MM.1S (cell line): Measurements from ENCODE around the gene TSEN2.

Source experiments
- DNase-seq: peaks from one replicate; pipeline ENCODE4 v3.0.0-alpha.2; 2015
- H2AFZ ChIP-seq: fragments of 300-600 bp; sonication (generic); 2 replicates; pipeline ENCODE4 v1.6.0; 2016; ENCODE audit warnings: antibody characterized with exemption, low read length
- H3F3A ChIP-seq: fragments of 300-600 bp; sonication (generic); 2 replicates; pipeline ENCODE4 v1.6.1; 2016; ENCODE audit warnings: mild to moderate bottlenecking, antibody characterized with exemption, low read length, moderate library complexity, mixed read lengths; ENCODE audit not compliant: insufficient read depth
- H3K27ac ChIP-seq: fragments of 300-600 bp; sonication (generic); 2 replicates; pipeline ENCODE4 v1.5.1; 2016; ENCODE audit warnings: mild to moderate bottlenecking, low read length
- H3K27me3 ChIP-seq: fragments of 300-600 bp; sonication (generic); replicated peaks from 2 replicates; pipeline ENCODE4 v1.6.0; 2016; ENCODE audit warnings: low read length; ENCODE audit not compliant: insufficient read depth
- H3K36me3 ChIP-seq: fragments of 300-600 bp; sonication (generic); replicated peaks from 2 replicates; pipeline ENCODE4 v1.6.1; 2016; ENCODE audit warnings: mild to moderate bottlenecking, low read length, mixed read lengths; ENCODE audit not compliant: insufficient read depth
- H3K4me1 ChIP-seq: fragments of 300-600 bp; sonication (generic); 2 replicates; pipeline ENCODE4 v1.6.1; 2016; ENCODE audit warnings: low read length, mixed read lengths
- H3K4me2 ChIP-seq: fragments of 300-600 bp; sonication (generic); 2 replicates; pipeline ENCODE4 v1.6.0; 2016; ENCODE audit warnings: low read depth, low read length
- H3K4me3 ChIP-seq: fragments of 300-600 bp; sonication (generic); 2 replicates; pipeline ENCODE4 v1.5.1; 2016; ENCODE audit warnings: low read length, mixed read lengths
- H3K79me2 ChIP-seq: fragments of 300-600 bp; sonication (generic); 2 replicates; pipeline ENCODE4 v1.6.1; 2016; ENCODE audit warnings: mixed run types, low read length, mixed read lengths
- H3K9ac ChIP-seq: fragments of 300-600 bp; sonication (generic); 2 replicates; pipeline ENCODE4 v1.6.1; 2016; ENCODE audit warnings: low read length, mixed read lengths
- H3K9me2 ChIP-seq: fragments of 300-600 bp; sonication (generic); replicated peaks from 2 replicates; pipeline ENCODE4 v1.6.1; 2016; ENCODE audit warnings: mild to moderate bottlenecking, low read length, mixed read lengths; ENCODE audit not compliant: insufficient read depth
- H3K9me3 ChIP-seq: fragments of 300-600 bp; sonication (generic); replicated peaks from 2 replicates; pipeline ENCODE4 v1.6.1; 2016; ENCODE audit warnings: mild to moderate bottlenecking, low read length, mixed read lengths; ENCODE audit not compliant: insufficient read depth
- H4K20me1 ChIP-seq: fragments of 300-600 bp; sonication (generic); 2 replicates; pipeline ENCODE4 v1.6.1; 2016; ENCODE audit warnings: mild to moderate bottlenecking, low read length, moderate library complexity, mixed read lengths; ENCODE audit not compliant: insufficient read depth
- EZH2 ChIP-seq: fragments of 300-600 bp; sonication (generic); optimal IDR thresholded peaks from 2 replicates; pipeline ENCODE3; 2017; ENCODE audit warnings: low read depth, mild to moderate bottlenecking, antibody characterized with exemption, low read length, mixed read lengths
- EZH2phosphoT487 ChIP-seq: fragments of 300-600 bp; sonication (generic); IDR thresholded peaks from 2 replicates; pipeline ENCODE4 v1.6.1; 2018; ENCODE audit warnings: antibody characterized with exemption, low read length
- TF ChIP-seq, protein P1 (sequence below): fragments of 300-600 bp; sonication (generic); IDR thresholded peaks from 2 replicates; pipeline ENCODE4 v1.5.1; 2016; ENCODE audit warnings: antibody characterized with exemption, low read length, mixed read lengths

Gene TSEN2

DNA sequence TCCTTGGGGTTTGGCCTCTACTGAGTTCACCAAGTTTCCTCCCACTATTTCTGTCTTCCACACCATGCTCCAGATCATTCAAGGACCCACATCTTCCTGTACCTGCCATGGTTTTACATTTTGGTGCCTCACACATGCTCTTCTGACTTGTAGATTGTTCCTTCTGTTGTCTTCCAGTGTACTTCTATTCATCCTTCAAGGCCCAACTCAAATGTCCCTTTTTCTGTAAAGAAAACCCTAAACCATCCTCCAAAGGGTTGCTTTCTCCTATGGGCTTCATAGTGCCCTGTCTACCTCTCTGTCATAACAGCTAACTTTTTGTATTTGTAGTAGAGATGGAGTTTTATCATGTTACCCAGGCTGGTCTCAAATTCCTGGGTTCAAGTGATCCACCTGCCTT, 20.1 kb upstream of the TSEN2 start:
- no peak for DNase-seq
- Histone ChIP-seq H3K9me3 (no peaks in the 10 kb centered on the region), H3K27ac (no peak overlapping the region), H3K36me3 (no peaks in the 10 kb centered on the region), H3F3A (no peaks in the 10 kb centered on the region), H3K9ac (no peak overlapping the region), H3K27me3 (no peaks in the 10 kb centered on the region), H3K4me2 (no peak overlapping the region), H3K4me3 (no peak overlapping the region), H2AFZ (no peak overlapping the region), H3K4me1 (no peaks in the 10 kb centered on the region), H3K79me2 (no peaks in the 10 kb centered on the region), H4K20me1 (no peaks in the 10 kb centered on the region), H3K9me2 (no peaks in the 10 kb centered on the region)
- TF ChIP-seq EZH2phosphoT487 (no peak), EZH2 (no peak)
- TF ChIP-seq, protein P1, sequence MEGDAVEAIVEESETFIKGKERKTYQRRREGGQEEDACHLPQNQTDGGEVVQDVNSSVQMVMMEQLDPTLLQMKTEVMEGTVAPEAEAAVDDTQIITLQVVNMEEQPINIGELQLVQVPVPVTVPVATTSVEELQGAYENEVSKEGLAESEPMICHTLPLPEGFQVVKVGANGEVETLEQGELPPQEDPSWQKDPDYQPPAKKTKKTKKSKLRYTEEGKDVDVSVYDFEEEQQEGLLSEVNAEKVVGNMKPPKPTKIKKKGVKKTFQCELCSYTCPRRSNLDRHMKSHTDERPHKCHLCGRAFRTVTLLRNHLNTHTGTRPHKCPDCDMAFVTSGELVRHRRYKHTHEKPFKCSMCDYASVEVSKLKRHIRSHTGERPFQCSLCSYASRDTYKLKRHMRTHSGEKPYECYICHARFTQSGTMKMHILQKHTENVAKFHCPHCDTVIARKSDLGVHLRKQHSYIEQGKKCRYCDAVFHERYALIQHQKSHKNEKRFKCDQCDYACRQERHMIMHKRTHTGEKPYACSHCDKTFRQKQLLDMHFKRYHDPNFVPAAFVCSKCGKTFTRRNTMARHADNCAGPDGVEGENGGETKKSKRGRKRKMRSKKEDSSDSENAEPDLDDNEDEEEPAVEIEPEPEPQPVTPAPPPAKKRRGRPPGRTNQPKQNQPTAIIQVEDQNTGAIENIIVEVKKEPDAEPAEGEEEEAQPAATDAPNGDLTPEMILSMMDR: no peak

DNA sequence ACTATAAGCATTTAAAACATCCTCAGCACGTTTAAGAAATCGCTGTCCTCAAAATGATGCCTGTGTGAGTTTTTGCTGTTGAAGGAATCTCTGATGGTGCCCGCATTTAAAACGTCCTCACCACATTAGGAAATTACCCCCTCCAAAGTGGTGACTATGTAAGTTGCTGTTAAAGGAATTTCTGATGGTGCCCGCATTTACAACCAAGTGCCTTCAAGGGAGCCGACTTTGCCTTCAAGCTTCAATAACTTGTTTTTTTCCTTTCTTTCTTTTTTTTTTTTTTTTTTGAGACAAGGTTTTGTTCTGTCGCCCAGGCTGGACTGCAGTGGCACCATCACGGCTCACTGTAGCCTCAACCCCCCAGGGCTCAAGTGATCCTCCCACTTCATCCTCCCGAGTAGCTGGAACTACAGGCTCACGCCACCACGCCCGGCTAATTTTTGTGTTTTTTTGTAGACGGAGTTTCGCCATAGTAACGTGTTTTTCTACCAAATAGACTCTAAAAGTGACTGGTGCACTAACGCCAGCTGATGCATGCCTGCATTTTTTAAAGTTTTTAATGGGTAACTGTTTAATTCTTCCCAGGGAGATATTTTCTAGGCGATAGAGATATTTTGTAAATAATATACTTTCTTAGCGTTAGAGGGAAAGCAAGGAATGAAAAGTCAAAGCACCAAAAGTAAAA, 19.0 kb upstream of the TSEN2 start:
- TF ChIP-seq EZH2phosphoT487: no peak
- TF ChIP-seq, protein P1: no peak
- TF ChIP-seq EZH2: no peak
- no peaks in the 10 kb centered on the region for H3K79me2 ChIP-seq
- no peaks in the 10 kb centered on the region for H3K9me2 ChIP-seq
- H2AFZ ChIP-seq: no peak overlapping the region
- H3K27me3 ChIP-seq: no peaks in the 10 kb centered on the region
- H3K9me3 ChIP-seq: no peaks in the 10 kb centered on the region
- no peak overlapping the region for H3K4me2 ChIP-seq
- no peaks in the 10 kb centered on the region for H3K36me3 ChIP-seq
- no peaks in the 10 kb centered on the region for H3F3A ChIP-seq
- H3K9ac ChIP-seq: no peak overlapping the region
- H3K27ac ChIP-seq: no peak overlapping the region
- no peak for DNase-seq
- no peaks in the 10 kb centered on the region for H4K20me1 ChIP-seq
- H3K4me1 ChIP-seq: no peaks in the 10 kb centered on the region
- H3K4me3 ChIP-seq: no peak overlapping the region

DNA sequence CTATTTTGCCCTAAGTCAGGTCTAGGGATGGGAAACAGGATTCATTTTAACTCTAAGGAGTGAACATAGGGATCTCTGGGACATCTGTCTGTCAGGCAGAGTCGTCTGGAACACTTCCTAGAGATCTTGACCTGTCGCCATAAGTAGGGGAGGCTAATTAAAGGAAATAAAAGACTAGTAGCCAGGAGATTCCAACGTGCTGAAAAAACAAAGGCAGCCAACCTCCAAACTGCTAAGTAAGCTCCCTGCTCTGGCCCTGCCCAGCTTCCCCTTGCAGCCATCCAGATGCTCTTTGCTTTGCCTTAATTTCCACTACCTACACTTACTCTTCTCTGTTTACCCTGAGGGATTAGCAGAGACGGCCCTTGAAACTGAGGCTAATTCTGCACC, 18.4 kb upstream of the TSEN2 start:
- H3K4me2 ChIP-seq: no peak overlapping the region
- no peak for DNase-seq
- no peaks in the 10 kb centered on the region for H3K4me1 ChIP-seq
- H3K4me3 ChIP-seq: no peak overlapping the region
- H3K9me2 ChIP-seq: no peaks in the 10 kb centered on the region
- no peak overlapping the region for H3K27ac ChIP-seq
- no peaks in the 10 kb centered on the region for H3K27me3 ChIP-seq
- H3F3A ChIP-seq: no peaks in the 10 kb centered on the region
- H3K79me2 ChIP-seq: no peaks in the 10 kb centered on the region
- H3K9me3 ChIP-seq: no peaks in the 10 kb centered on the region
- H3K9ac ChIP-seq: no peak overlapping the region
- TF ChIP-seq, protein P1: no peak
- TF ChIP-seq EZH2phosphoT487 (no peak), EZH2 (no peak)
- no peak overlapping the region for H2AFZ ChIP-seq
- no peaks in the 10 kb centered on the region for H4K20me1 ChIP-seq
- H3K36me3 ChIP-seq: no peaks in the 10 kb centered on the region
